Measurements from ENCODE around the gene GRB2. TPM values are rescaled to one million over a fixed set of nuclear protein-coding genes. Genes with fewer than 3 reads are reported as not detected.

Gene GRB2
- total RNA-seq, 4 donors from 2014 or later: 64.8 to 120 (median 98.3) TPM

DNA sequence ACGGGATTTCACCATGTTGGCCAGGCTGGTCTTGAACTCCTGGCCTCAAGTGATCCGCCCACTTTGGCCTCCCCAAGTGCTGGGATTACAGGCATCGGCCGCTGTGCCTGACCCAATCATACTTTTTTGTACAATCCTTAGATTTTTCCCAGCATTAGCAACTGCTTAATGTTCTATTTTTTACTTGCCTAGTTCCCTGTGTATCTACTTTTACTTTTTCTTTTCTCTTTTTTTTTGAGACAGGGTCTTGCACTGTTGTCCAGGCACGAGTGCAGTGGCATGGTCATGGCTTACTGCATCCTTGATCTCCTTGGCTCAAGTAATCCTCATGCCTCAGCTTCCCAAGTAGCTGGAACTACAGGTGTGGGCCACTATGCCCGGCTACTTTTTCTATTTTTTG, 9.5 kb downstream of the GRB2 start:
- H3K27me3 ChIP-seq: no peaks in the 10 kb centered on the region
- H3K27ac ChIP-seq: no peak overlapping the region
- no peak overlapping the region for H3K4me3 ChIP-seq
- no peaks in the 10 kb centered on the region for H3K36me3 ChIP-seq
- H3K9me3 ChIP-seq: no peaks in the 10 kb centered on the region
- TF ChIP-seq CTCF (IDR thresholded peaks at IDR 0.05) (no peak), POLR2A (IDR thresholded peaks at IDR 0.05) (no peak)
- peaks cover 0 to 46% (median 17%) of the 10 kb centered on the region in 4 donors for H3K4me1 ChIP-seq
- no peak for DNase-seq

GRCh38 chr17:75394332-75394918, 11.1 kb downstream of the GRB2 start:
- Histone ChIP-seq H3K4me3 (peak overlapping the region; percentile 41 to 68 (median 54)), H3K27me3 (no peaks in the 10 kb centered on the region), H3K9me3 (no peaks in the 10 kb centered on the region), H3K27ac (peak overlapping the region; percentile 64 to 85 (median 80)), H3K36me3 (no peaks in the 10 kb centered on the region), H3K4me1 (peaks cover 0 to 51% (median 17%) of the 10 kb centered on the region in 4 donors)
- no peak for DNase-seq
- no peak for TF ChIP-seq CTCF (IDR thresholded peaks at IDR 0.05)
- no peak for TF ChIP-seq POLR2A (IDR thresholded peaks at IDR 0.05)

DNA sequence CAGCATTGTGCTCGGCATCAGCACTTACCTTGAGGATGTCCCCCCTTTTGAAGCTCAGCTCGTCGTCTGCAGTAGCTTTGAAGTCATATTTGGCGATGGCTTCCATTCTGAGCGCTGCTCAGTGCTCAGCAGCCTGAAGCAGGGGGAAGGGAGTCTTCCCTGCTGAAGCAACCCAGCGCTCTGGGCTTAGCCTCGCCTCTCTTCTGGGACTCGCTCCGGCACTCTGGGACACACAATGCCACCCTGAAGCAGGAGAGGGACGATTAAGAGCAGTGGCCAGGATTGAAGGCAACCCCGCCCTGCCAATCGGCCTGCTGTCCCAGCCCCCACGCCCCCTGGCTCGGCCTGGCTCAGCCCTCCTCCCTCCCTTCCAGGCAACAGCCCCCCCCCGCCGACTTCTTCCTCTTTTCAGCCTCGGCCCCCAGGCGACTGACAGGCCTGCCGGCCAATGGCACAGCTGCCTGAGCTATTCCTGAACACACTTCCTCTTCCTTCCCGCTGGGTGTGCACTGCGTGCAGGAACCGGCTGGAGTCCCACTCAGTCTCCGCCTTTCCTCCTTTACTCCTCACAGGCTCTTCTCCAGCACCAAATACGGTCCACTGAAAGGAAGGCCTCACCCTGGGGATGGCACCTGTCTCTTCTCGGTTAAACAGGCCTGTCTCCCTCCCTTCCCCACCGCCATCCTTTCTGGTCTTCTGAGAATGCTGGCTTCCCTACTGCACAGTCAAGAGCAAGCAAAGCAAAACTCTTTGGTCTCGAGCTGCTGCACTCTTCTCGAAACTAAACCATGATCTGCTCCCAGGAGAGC, 11.8 kb downstream of the GRB2 start:
- Histone ChIP-seq H3K27ac (peak overlapping the region; percentile 64 to 85 (median 80)), H3K27me3 (no peaks in the 10 kb centered on the region), H3K36me3 (no peaks in the 10 kb centered on the region), H3K9me3 (no peaks in the 10 kb centered on the region), H3K4me3 (peak overlapping the region; percentile 41 to 68 (median 54)), H3K4me1 (peaks cover 0 to 51% (median 17%) of the 10 kb centered on the region in 4 donors)
- DNase-seq: peak; percentile 97 to 99 (median 98)
- TF ChIP-seq CTCF (IDR thresholded peaks at IDR 0.05) (peak in 3 of 6 experiments; percentile 42 to 53 (median 45)), POLR2A (IDR thresholded peaks at IDR 0.05) (peak; percentile 34 to 72)

DNA sequence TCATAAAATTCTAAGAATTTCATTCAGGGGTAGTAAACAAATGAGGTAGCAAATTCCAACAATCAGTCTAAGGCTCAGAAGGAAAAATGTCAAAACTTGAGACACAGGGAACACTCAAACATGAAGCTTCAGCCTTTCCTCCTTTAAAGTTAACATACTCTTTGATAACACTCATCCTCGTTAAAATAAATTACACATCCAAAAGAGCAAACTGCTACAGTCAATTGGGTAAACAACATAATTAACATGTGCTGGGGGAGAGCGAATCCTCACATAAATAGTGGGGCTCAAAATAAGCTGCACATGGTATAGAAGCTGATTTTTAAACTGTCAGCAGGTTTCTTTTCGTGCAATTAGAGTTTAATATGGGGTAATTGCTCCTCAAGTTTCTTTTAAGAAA, 12.9 kb downstream of the GRB2 start:
- Histone ChIP-seq H3K4me1 (peaks cover 0 to 57% (median 19%) of the 10 kb centered on the region in 4 donors), H3K27me3 (no peaks in the 10 kb centered on the region), H3K36me3 (no peaks in the 10 kb centered on the region), H3K4me3 (peak overlapping the region in 1 of 4 donors; percentile 68), H3K27ac (peak overlapping the region in 1 of 4 donors; percentile 82), H3K9me3 (no peaks in the 10 kb centered on the region)
- no peak for DNase-seq
- TF ChIP-seq POLR2A (IDR thresholded peaks at IDR 0.05) (no peak), CTCF (IDR thresholded peaks at IDR 0.05) (no peak)

- H3K4me1 ChIP-seq: peaks cover 0 to 61% (median 17%) of the 10 kb centered on the region in 4 donors
Measured at GRCh38 chr17:75390982-75391381, 14.5 kb downstream of the GRB2 start.

More at GRCh38 chr17:75390982-75391381, 14.5 kb downstream of the GRB2 start:
- TF ChIP-seq POLR2A (IDR thresholded peaks at IDR 0.05) (no peak), CTCF (IDR thresholded peaks at IDR 0.05) (no peak)
- H3K27me3 ChIP-seq: no peaks in the 10 kb centered on the region
- no peak overlapping the region for H3K27ac ChIP-seq
- H3K36me3 ChIP-seq: no peaks in the 10 kb centered on the region
- H3K4me3 ChIP-seq: no peak overlapping the region
- DNase-seq: no peak
- no peaks in the 10 kb centered on the region for H3K9me3 ChIP-seq

All from Peyer's patch (tissue), 4 donors.